IMR-90 (cell line): Measurements from ENCODE around the gene KDM5B. TPM values are rescaled to one million over a fixed set of nuclear protein-coding genes. Genes with fewer than 3 reads are reported as not detected.

ENCODE experiments used
- ATAC-seq: fragments of 200-7000 bp; cut with Tn5 transposase; 2 replicates; pipeline ENCODE4 v1.9.1; 2020; ENCODE audit warnings: low read depth, mild to moderate bottlenecking, moderate library complexity
- BruUV-seq: library from RNA; stranded (reverse); fragments of 400-500 nt; replicated peaks from 2 replicates; lab custom pipeline; 2021; lab: Mats Ljungman, UMichigan
- CTCF ChIA-PET: fragments of 300-600 bp; formaldehyde crosslinking; extraction: SDS; loops from one replicate; lab custom pipeline; 2021; ENCODE audit warnings: antibody characterized with exemption; lab: Yijun Ruan, JAX
- POLR2A ChIA-PET: fragments of 300-600 bp; sonication (Branson Sonifier 250); formaldehyde crosslinking; loops from one replicate; lab custom pipeline; 2022; ENCODE audit warnings: antibody characterized with exemption; ENCODE audit not compliant: unreplicated experiment; lab: Charles Lee
- DNase-seq: peaks from one replicate; pipeline ENCODE4 v3.0.0; 2013
- H2AFZ ChIP-seq: replicated peaks from 2 replicates; pipeline ENCODE3; 2013; ENCODE audit warnings: low read length, mild to moderate bottlenecking; ENCODE audit not compliant: poor library complexity
- H2AK5ac ChIP-seq: 2 replicates; pipeline ENCODE4 v1.6.1; 2013; ENCODE audit warnings: low read depth, low read length, inconsistent platforms
- H2AK9ac ChIP-seq: replicated peaks from 2 replicates; pipeline ENCODE3; 2013; ENCODE audit warnings: mild to moderate bottlenecking, low read depth, low read length, moderate library complexity; ENCODE audit not compliant: poor library complexity
- H2BK120ac ChIP-seq: 2 replicates; pipeline ENCODE4 v1.6.1; 2013; ENCODE audit warnings: low read depth, low read length, inconsistent platforms
- H2BK15ac ChIP-seq: 3 replicates; pipeline ENCODE4 v1.6.1; 2013; ENCODE audit warnings: low read depth, low read length, inconsistent platforms
- H2BK20ac ChIP-seq: 2 replicates; pipeline ENCODE4 v1.6.1; 2013; ENCODE audit warnings: low read depth, mild to moderate bottlenecking, inconsistent platforms, low read length, moderate library complexity
- H2BK5ac ChIP-seq: 2 replicates; pipeline ENCODE4 v1.6.1; 2013; ENCODE audit warnings: mild to moderate bottlenecking, low read depth, low read length, inconsistent platforms; ENCODE audit not compliant: poor library complexity, severe bottlenecking
- H3K14ac ChIP-seq: replicated peaks from 2 replicates; pipeline ENCODE4 v1.6.1; 2013; ENCODE audit warnings: low read depth, low read length, inconsistent platforms
- H3K18ac ChIP-seq: 2 replicates; pipeline ENCODE4 v1.6.1; 2013; ENCODE audit warnings: low read depth, low read length, control low read depth
- H3K23ac ChIP-seq: 2 replicates; pipeline ENCODE4 v1.6.1; 2013; ENCODE audit warnings: low read depth, low read length, inconsistent platforms
- H3K27ac ChIP-seq: 2 replicates; pipeline ENCODE4 v1.5.1; 2013; ENCODE audit warnings: mild to moderate bottlenecking, control low read depth, low read length; ENCODE audit not compliant: insufficient read depth
- H3K27me3 ChIP-seq: 2 replicates; pipeline ENCODE4 v1.6.1; 2013; ENCODE audit warnings: low read length; ENCODE audit not compliant: control insufficient read depth, insufficient read depth
- H3K36me3 ChIP-seq: 2 replicates; pipeline ENCODE4 v1.6.1; 2013; ENCODE audit warnings: low read length, mixed read lengths; ENCODE audit not compliant: control insufficient read depth, insufficient read depth
- H3K4ac ChIP-seq: 2 replicates; pipeline ENCODE4 v1.6.1; 2013; ENCODE audit warnings: low read depth, low read length, inconsistent platforms
- H3K4me1 ChIP-seq: 2 replicates; pipeline ENCODE4 v1.6.1; 2013; ENCODE audit warnings: low read length, mixed read lengths; ENCODE audit not compliant: control insufficient read depth, insufficient read depth
- H3K4me2 ChIP-seq: 2 replicates; pipeline ENCODE4 v1.6.1; 2013; ENCODE audit warnings: low read depth, mild to moderate bottlenecking, control low read depth, low read length, moderate library complexity
- H3K4me3 ChIP-seq: 2 replicates; pipeline ENCODE4 v1.5.1; 2013; ENCODE audit warnings: low read depth, mild to moderate bottlenecking, control low read depth, low read length, moderate library complexity; ENCODE audit not compliant: insufficient read depth
- H3K56ac ChIP-seq: 2 replicates; pipeline ENCODE4 v1.6.1; 2013; ENCODE audit warnings: low read length, inconsistent platforms; ENCODE audit not compliant: insufficient read depth; ENCODE audit errors: extremely low read depth
- H3K79me1 ChIP-seq, 2 experiments: 2 replicates each; pipeline ENCODE4 v1.6.1; 2013; ENCODE audit warnings: low read length in 2 of 2, inconsistent platforms in 1 of 2, low read depth in 1 of 2
- H3K9ac ChIP-seq: 2 replicates; pipeline ENCODE4 v1.6.1; 2013; ENCODE audit warnings: low read depth, low read length, control low read depth
- H3K9me1 ChIP-seq: 2 replicates; pipeline ENCODE4 v1.6.1; 2013; ENCODE audit warnings: low read length, inconsistent platforms; ENCODE audit not compliant: insufficient read depth
- H3K9me3 ChIP-seq: 2 replicates; pipeline ENCODE4 v1.6.1; 2013; ENCODE audit warnings: low read length; ENCODE audit not compliant: control insufficient read depth, insufficient read depth
- H4K20me1 ChIP-seq: 2 replicates; pipeline ENCODE4 v1.6.1; 2013; ENCODE audit warnings: low read length, inconsistent platforms; ENCODE audit not compliant: insufficient read depth
- H4K5ac ChIP-seq: 2 replicates; pipeline ENCODE4 v1.6.1; 2013; ENCODE audit warnings: mild to moderate bottlenecking, low read depth, low read length, control low read depth
- H4K8ac ChIP-seq, 2 experiments: 2 replicates each; pipeline ENCODE4 v1.6.1; 2013; ENCODE audit warnings: low read depth in 2 of 2, low read length in 2 of 2, control low read depth in 1 of 2, inconsistent platforms in 1 of 2
- H4K91ac ChIP-seq: 2 replicates; pipeline ENCODE4 v1.6.1; 2013; ENCODE audit warnings: low read depth, low read length, inconsistent platforms; ENCODE audit not compliant: insufficient read depth
- BHLHE40 ChIP-seq: fragments of 150-350 bp; IDR thresholded peaks from 2 replicates; pipeline ENCODE4 v1.6.1; 2016; ENCODE audit warnings: mild to moderate bottlenecking, low read depth, low read length
- MAFK ChIP-seq: IDR thresholded peaks from 2 replicates; pipeline ENCODE4 v1.6.1; 2012; ENCODE audit warnings: low read depth, low read length, improper control_type of control experiment
- MAZ ChIP-seq: IDR thresholded peaks from 2 replicates; pipeline ENCODE4 v1.6.1; 2012; ENCODE audit warnings: low read depth, mild to moderate bottlenecking, low read length, improper control_type of control experiment, moderate library complexity, borderline replicate concordance
- WGBS, 2 experiments: methylation state at CpG; one replicate each; pipeline versions ENCODE4 v1.1.5 to v1.1.7; 2013; ENCODE audit warnings: missing lambda C conversion rate in 2 of 2; ENCODE audit not compliant: insufficient read length in 1 of 2; ENCODE audit errors: extremely low coverage in 2 of 2; 5-methylcytosine and 5-hydroxymethylcytosine counted together
- dilution Hi-C: fragments of 300-500 bp; cut with HindIII; formaldehyde crosslinking; loops from one replicate; pipeline ENCODE4 v1.14.3; 2018; ENCODE audit warnings: low sequenced_read_pairs; ENCODE audit not compliant: unreplicated experiment
- in situ Hi-C: fragments of 300-500 bp; cut with MboI; formaldehyde crosslinking; loops from 3 replicates; pipeline ENCODE4 v1.14.3; 2019; ENCODE audit warnings: low sequenced_read_pairs, inconsistent platforms, mixed read lengths
- intact Hi-C: fragments of 100-400 bp; cut with micrococcal nuclease; formaldehyde crosslinking; loops from 2 replicates; pipeline ENCODE4 v1.10.0; 2022
- polyA plus RNA-seq, 3 experiments: library from polyadenylated mRNA; depleted of rRNA; stranded (reverse); fragments of >200 nt; gene quantifications; 2 replicates each; pipeline ENCODE4 v1.2.3, GENCODE V29; 2012; ENCODE audit warnings: low replicate concordance in 1 of 3
- total RNA-seq: library from RNA; depleted of rRNA; stranded (reverse); fragments of >200 nt; gene quantifications from 2 replicates; pipeline ENCODE4 v1.2.3, GENCODE V29; 2012

Gene KDM5B
- total and polyA plus RNA-seq, 2 of the 4 experiments (the other 2 are of a cell fraction) = 28.8 to 82.1 TPM

DNA sequence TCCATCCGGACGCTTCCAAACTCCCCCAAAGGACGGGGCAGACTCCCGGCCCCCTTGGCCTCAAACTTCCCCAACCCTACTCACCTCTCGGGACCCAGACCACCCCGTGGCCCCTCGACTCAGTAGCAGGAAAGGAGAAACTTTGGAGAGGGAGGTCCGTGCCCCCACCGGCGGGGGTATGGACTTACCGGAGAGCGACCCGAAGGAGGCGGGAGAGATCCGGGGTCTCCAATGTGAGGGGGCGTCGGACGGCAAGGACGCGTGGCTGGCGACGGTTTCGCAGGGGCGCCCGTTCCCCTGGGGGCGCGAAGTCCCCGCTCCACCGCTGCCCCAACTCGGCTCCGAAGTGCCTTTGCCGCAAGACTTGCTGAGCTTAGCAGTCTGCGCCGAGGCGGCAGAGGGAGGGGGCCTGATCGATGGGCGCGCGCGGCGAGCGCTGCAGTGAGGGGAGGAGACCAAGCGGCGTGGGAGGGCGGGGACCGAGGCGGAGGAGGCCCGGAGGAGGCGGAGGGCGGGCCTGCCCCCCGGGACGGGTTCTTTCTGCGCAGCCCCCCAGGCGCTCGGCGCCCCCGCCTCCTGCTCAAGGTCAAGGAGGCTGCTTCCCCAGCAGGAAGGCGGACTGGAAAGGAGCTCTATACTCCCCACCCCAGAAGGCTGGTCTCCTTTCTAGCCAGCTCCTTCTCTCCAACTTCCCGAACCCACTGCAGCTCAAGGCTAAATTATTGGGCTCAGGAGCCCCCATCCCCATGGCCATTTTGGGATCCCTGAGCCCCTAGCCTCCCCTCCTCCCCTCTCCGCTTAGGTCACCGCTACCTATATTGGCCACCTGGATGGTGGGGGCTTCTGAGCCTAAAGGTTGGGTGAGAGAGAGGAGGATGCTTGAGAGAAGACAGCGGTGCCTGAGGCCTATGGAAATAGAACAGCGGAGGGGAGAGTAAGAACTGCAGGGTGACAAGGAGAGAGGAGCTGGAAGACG lies 97.9 kb downstream of the KDM5B start, which contains the start of gene SYT2:
TSS of gene SYT2 (minus strand) at position 385 of the 976 bp plus-strand sequence. CDS start 104,682 bp downstream, outside the sequence.
- Histone ChIP-seq H2AK5ac (no peak within 1 kb of the TSS), H3K4me2 (peak within 1 kb of the TSS; percentile 87), H4K5ac (no peak within 1 kb of the TSS), H4K20me1 (no peaks in the 10 kb centered on the region), H4K8ac (no peak within 1 kb of the TSS), H3K9ac (no peak within 1 kb of the TSS), H3K27me3 (peaks cover 79% of the 10 kb centered on the region), H4K91ac (no peak within 1 kb of the TSS), H3K18ac (no peak within 1 kb of the TSS), H3K56ac (no peak within 1 kb of the TSS), H3K9me3 (no peaks in the 10 kb centered on the region), H3K4ac (no peak within 1 kb of the TSS), H2BK15ac (no peak within 1 kb of the TSS), H2BK20ac (no peak within 1 kb of the TSS), H2BK5ac (no peak within 1 kb of the TSS), H3K9me1 (no peaks in the 10 kb centered on the region), H3K36me3 (no peaks in the 10 kb centered on the region), H3K14ac (no peak within 1 kb of the TSS), H3K4me3 (peak within 1 kb of the TSS; percentile 26; the same call in 1 of the 2 replicates), H3K27ac (no peak within 1 kb of the TSS), H3K23ac (no peak within 1 kb of the TSS; the same call in 1 of the 2 replicates), H2AFZ (peak within 1 kb of the TSS; percentile 67), H3K4me1 (peaks cover 4% of the 10 kb centered on the region; the same call in 1 of the 2 replicates), H2BK120ac (no peak within 1 kb of the TSS), H3K79me1 (no peaks in the 10 kb centered on the region), H2AK9ac (no peak within 1 kb of the TSS)
- POLR2A ChIA-PET = no interaction called here
- BruUV-seq = no TSS peak
- intact Hi-C loops = no loop called here
- CTCF ChIA-PET = interaction anchor here (1.2 kb wide), 1 partner anchor 10 kb away, joined by 3 read pairs; no protein-coding TSS in a partner anchor
- WGBS, 2 experiments = 8% methylated on average over 16 of the region's 64 CpGs; no CpG with 5 or more reads in 1 of the 2 experiments
- no peak for TF ChIP-seq BHLHE40
- TF ChIP-seq MAFK = peak; percentile 43
- 0 out of 2 replicates have a peak, but pooled peaks have one; percentile 37 for TF ChIP-seq MAZ
- in situ Hi-C loops = loop anchor here (5.0 to 10.0 kb wide), 3 partner anchors 216 to 523 kb away; no protein-coding TSS in a partner anchor
- DNase-seq (no peak), ATAC-seq (peak; percentile 83)
- dilution Hi-C loops = no loop called here
